Mesendoderm (in vitro differentiated cells): ENCODE measurements around the gene AGBL1.

Source experiments
- DNase-seq: peaks from one replicate; pipeline ENCODE4 v3.0.0; 2013
- H2AK5ac ChIP-seq: 2 replicates; pipeline ENCODE4 v1.6.1; 2013; ENCODE audit warnings: low read length, inconsistent platforms
- H2BK120ac ChIP-seq: 2 replicates; pipeline ENCODE4 v1.6.1; 2013; ENCODE audit warnings: low read depth, mild to moderate bottlenecking, low read length, moderate library complexity, mixed read lengths
- H2BK15ac ChIP-seq: replicated peaks from 2 replicates; pipeline ENCODE4 v1.6.1; 2013; ENCODE audit warnings: low read depth, mild to moderate bottlenecking, moderate library complexity
- H2BK5ac ChIP-seq: 2 replicates; pipeline ENCODE4 v1.6.1; 2013; ENCODE audit warnings: low read length, inconsistent platforms
- H3K18ac ChIP-seq: 2 replicates; pipeline ENCODE4 v1.6.1; 2013; ENCODE audit warnings: mild to moderate bottlenecking, low read length, mixed read lengths
- H3K23ac ChIP-seq: one replicate; pipeline ENCODE4 v1.6.1; 2013; ENCODE audit warnings: low read length
- H3K27ac ChIP-seq: 2 replicates; pipeline ENCODE4 v1.5.1; 2013; ENCODE audit warnings: low read depth, mild to moderate bottlenecking, inconsistent platforms, low read length, moderate library complexity
- H3K27me3 ChIP-seq: 2 replicates; pipeline ENCODE4 v1.6.1; 2013; ENCODE audit warnings: low read length, control low read depth, mild to moderate bottlenecking, inconsistent platforms; ENCODE audit not compliant: insufficient read depth, poor library complexity
- H3K36me3 ChIP-seq: 2 replicates; pipeline ENCODE4 v1.6.1; 2013; ENCODE audit warnings: low read length, inconsistent platforms; ENCODE audit not compliant: control insufficient read depth, insufficient read depth
- H3K4ac ChIP-seq: one replicate; pipeline ENCODE4 v1.6.1; 2013; ENCODE audit warnings: low read depth, mild to moderate bottlenecking, low read length, moderate library complexity
- H3K4me1 ChIP-seq: 2 replicates; pipeline ENCODE4 v1.6.1; 2013; ENCODE audit warnings: low read depth, low read length, inconsistent platforms; ENCODE audit not compliant: control insufficient read depth
- H3K4me2 ChIP-seq: 2 replicates; pipeline ENCODE4 v1.6.1; 2013; ENCODE audit warnings: low read length
- H3K4me3 ChIP-seq: 2 replicates; pipeline ENCODE4 v1.5.1; 2013; ENCODE audit warnings: mild to moderate bottlenecking, low read length
- H3K56ac ChIP-seq: one replicate; pipeline ENCODE4 v1.6.1; 2013; ENCODE audit warnings: low read length
- H3K79me1 ChIP-seq: 2 replicates; pipeline ENCODE4 v1.6.1; 2013; ENCODE audit warnings: low read length, inconsistent platforms
- H3K79me2 ChIP-seq: 2 replicates; pipeline ENCODE4 v1.6.1; 2013; ENCODE audit warnings: mild to moderate bottlenecking, low read length; ENCODE audit not compliant: control insufficient read depth, insufficient read depth
- H3K9ac ChIP-seq: 2 replicates; pipeline ENCODE4 v1.6.1; 2013; ENCODE audit warnings: low read length, inconsistent platforms
- H4K5ac ChIP-seq: one replicate; pipeline ENCODE4 v1.6.1; 2013; ENCODE audit warnings: low read length
- H4K8ac ChIP-seq: one replicate; pipeline ENCODE4 v1.6.1; 2013; ENCODE audit warnings: low read depth, mild to moderate bottlenecking, control low read depth, low read length, moderate library complexity
- WGBS: extraction: QIAGEN DNeasy Blood & Tissue Kit; methylation state at CpG from one replicate; pipeline ENCODE4 v1.1.7; 2013; ENCODE audit warnings: low lambda C conversion rate, missing lambda C conversion rate; ENCODE audit not compliant: insufficient coverage; ENCODE audit errors: extremely low coverage; 5-methylcytosine and 5-hydroxymethylcytosine counted together

AGBL1 gene

DNA sequence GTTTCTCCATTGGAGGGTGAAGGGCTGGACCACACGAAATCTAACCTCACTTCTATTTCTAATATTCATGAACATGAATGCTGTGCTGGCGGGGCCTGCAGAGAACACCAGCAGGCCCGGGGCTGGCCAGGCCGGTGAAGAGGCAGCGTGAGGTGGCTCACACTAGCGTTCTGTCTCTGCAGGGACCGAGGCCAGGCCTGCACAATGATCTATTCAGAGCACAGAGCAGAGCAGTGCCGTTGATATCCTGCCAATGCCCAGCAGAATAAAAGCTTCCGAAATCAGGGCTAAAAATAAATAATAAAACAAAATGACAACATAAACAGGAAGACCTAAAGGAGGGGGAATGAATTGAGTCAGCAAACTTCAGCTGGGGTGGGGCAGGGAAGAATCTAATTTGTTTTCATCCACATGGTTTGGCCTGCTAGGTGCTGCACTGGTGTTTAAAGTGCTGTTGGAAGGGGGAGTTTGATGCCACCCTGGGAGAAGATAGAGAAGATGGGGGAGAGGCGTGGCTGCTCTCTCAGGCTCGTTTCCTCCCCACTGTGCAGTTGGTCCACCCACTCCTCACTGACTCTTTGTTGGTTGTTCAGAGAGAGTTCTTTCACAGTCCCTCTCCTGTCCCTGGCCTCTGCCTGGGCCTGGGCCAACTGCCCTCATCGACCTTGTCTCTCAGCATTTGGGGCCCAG is 837.1 kb downstream of the AGBL1 start:
- no CpG with 5 or more reads among the region's 12 CpGs for WGBS

GRCh38 chr15:86917361-86917671 is 837.6 kb downstream of the AGBL1 start:
- Histone ChIP-seq H3K36me3 (no peaks in the 10 kb centered on the region), H4K8ac (no peak overlapping the region), H3K23ac (no peak overlapping the region), H3K9ac (no peak overlapping the region), H3K18ac (no peak overlapping the region), H3K4me2 (no peak overlapping the region), H2BK120ac (no peak overlapping the region), H2AK5ac (no peak overlapping the region), H3K79me1 (no peaks in the 10 kb centered on the region), H3K27ac (no peak overlapping the region), H3K56ac (no peak overlapping the region), H3K27me3 (no peaks in the 10 kb centered on the region), H3K79me2 (no peaks in the 10 kb centered on the region), H3K4ac (no peak overlapping the region), H4K5ac (no peak overlapping the region), H2BK15ac (no peak overlapping the region), H2BK5ac (no peak overlapping the region), H3K4me1 (no peaks in the 10 kb centered on the region), H3K4me3 (no peak overlapping the region)
- no peak for DNase-seq
- WGBS = no CpG with 5 or more reads among the region's 5 CpGs

More for the DNA sequence above, 837.1 kb downstream of the AGBL1 start:
- no peak overlapping the region for H3K4me2 ChIP-seq
- H3K4me3 ChIP-seq = no peak overlapping the region
- H2BK5ac ChIP-seq = no peak overlapping the region
- no peak overlapping the region for H3K9ac ChIP-seq
- no peak overlapping the region for H2BK120ac ChIP-seq
- H3K79me1 ChIP-seq = no peaks in the 10 kb centered on the region
- H3K23ac ChIP-seq = no peak overlapping the region
- H2BK15ac ChIP-seq = no peak overlapping the region
- H2AK5ac ChIP-seq = no peak overlapping the region
- no peak for DNase-seq
- H4K8ac ChIP-seq = no peak overlapping the region
- no peaks in the 10 kb centered on the region for H3K4me1 ChIP-seq
- H3K18ac ChIP-seq = peak overlapping the region; percentile 32
- H3K4ac ChIP-seq = no peak overlapping the region
- no peak overlapping the region for H3K27ac ChIP-seq
- no peaks in the 10 kb centered on the region for H3K79me2 ChIP-seq
- H3K27me3 ChIP-seq = no peaks in the 10 kb centered on the region
- H3K36me3 ChIP-seq = no peaks in the 10 kb centered on the region
- H4K5ac ChIP-seq = no peak overlapping the region
- no peak overlapping the region for H3K56ac ChIP-seq

GRCh38 chr15:86919581-86919980 is 839.9 kb downstream of the AGBL1 start:
- Histone ChIP-seq H2BK15ac (no peak overlapping the region), H3K4me2 (no peak overlapping the region), H2BK120ac (no peak overlapping the region), H3K4me1 (no peaks in the 10 kb centered on the region), H3K27ac (no peak overlapping the region), H3K4me3 (no peak overlapping the region), H4K5ac (no peak overlapping the region), H4K8ac (no peak overlapping the region), H3K18ac (no peak overlapping the region), H3K79me2 (no peaks in the 10 kb centered on the region), H2AK5ac (no peak overlapping the region), H3K23ac (no peak overlapping the region), H3K56ac (no peak overlapping the region), H3K4ac (no peak overlapping the region), H2BK5ac (no peak overlapping the region), H3K27me3 (no peaks in the 10 kb centered on the region), H3K36me3 (no peaks in the 10 kb centered on the region), H3K9ac (no peak overlapping the region), H3K79me1 (no peaks in the 10 kb centered on the region)
- no peak for DNase-seq
- no CpG with 5 or more reads among the region's 4 CpGs for WGBS

GRCh38 chr15:86929461-86929860 is 849.8 kb downstream of the AGBL1 start:
- Histone ChIP-seq H3K27me3 (no peaks in the 10 kb centered on the region), H3K79me1 (no peaks in the 10 kb centered on the region), H3K4me1 (no peaks in the 10 kb centered on the region), H3K4me3 (no peak overlapping the region), H4K8ac (no peak overlapping the region), H3K23ac (no peak overlapping the region), H3K79me2 (no peaks in the 10 kb centered on the region), H3K36me3 (no peaks in the 10 kb centered on the region), H2AK5ac (no peak overlapping the region), H3K27ac (no peak overlapping the region), H3K4ac (no peak overlapping the region), H3K56ac (no peak overlapping the region), H2BK5ac (no peak overlapping the region), H3K9ac (no peak overlapping the region), H3K18ac (no peak overlapping the region), H4K5ac (no peak overlapping the region), H2BK120ac (no peak overlapping the region), H2BK15ac (no peak overlapping the region), H3K4me2 (no peak overlapping the region)
- WGBS = no CpG with 5 or more reads among the region's 2 CpGs
- no peak for DNase-seq

DNA sequence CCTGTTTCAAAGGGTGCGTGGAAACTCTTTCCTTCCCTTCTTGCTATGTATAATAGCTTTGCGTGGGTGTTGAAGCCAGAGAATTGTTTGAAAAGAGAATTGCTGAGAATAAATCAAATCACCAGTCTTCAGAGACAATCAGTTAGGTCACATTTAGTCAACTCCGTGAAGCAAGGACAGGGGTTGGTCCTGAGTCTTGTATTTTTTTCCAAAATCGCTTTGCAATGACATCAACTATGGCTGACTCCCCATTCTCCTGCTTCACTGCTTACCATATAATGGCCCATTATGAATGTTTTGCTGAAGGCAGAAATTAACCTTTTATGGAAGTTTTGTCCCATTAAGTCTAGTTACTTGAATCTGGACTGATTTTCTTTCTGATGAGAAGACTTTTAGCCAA is 852.8 kb downstream of the AGBL1 start:
- Histone ChIP-seq H3K4me3 (no peak overlapping the region), H3K79me2 (no peaks in the 10 kb centered on the region), H3K79me1 (no peaks in the 10 kb centered on the region), H3K4me1 (no peaks in the 10 kb centered on the region), H3K4ac (no peak overlapping the region), H4K8ac (no peak overlapping the region), H2BK15ac (no peak overlapping the region), H3K27ac (no peak overlapping the region), H3K4me2 (no peak overlapping the region), H3K23ac (no peak overlapping the region), H4K5ac (no peak overlapping the region), H3K27me3 (no peaks in the 10 kb centered on the region), H3K56ac (no peak overlapping the region), H3K18ac (no peak overlapping the region), H3K9ac (no peak overlapping the region), H2BK120ac (no peak overlapping the region), H2BK5ac (no peak overlapping the region), H3K36me3 (no peaks in the 10 kb centered on the region), H2AK5ac (no peak overlapping the region)
- no CpG with 5 or more reads among the region's 4 CpGs for WGBS
- DNase-seq = no peak

- Histone ChIP-seq H3K27me3 (no peaks in the 10 kb centered on the region), H3K9ac (no peak overlapping the region), H3K4ac (no peak overlapping the region), H2BK15ac (no peak overlapping the region), H3K27ac (no peak overlapping the region), H2BK5ac (no peak overlapping the region), H2AK5ac (no peak overlapping the region), H3K4me3 (no peak overlapping the region), H4K8ac (no peak overlapping the region), H2BK120ac (no peak overlapping the region), H3K4me2 (no peak overlapping the region), H3K23ac (no peak overlapping the region), H3K79me1 (no peaks in the 10 kb centered on the region), H3K56ac (no peak overlapping the region), H3K36me3 (no peaks in the 10 kb centered on the region), H4K5ac (no peak overlapping the region), H3K18ac (no peak overlapping the region), H3K4me1 (no peaks in the 10 kb centered on the region), H3K79me2 (no peaks in the 10 kb centered on the region)
- WGBS = no CpG with 5 or more reads among the region's 8 CpGs
- peak; percentile 11 for DNase-seq
Measured at GRCh38 chr15:86935841-86936240, 856.2 kb downstream of the AGBL1 start.
